K562 (cell line): ENCODE results near the gene PRKAA1. TPM values are rescaled to one million over a fixed set of nuclear protein-coding genes. Genes with fewer than 3 reads are reported as not detected.
A peak's percentile ranks its signal among the peaks of the same experiment; 100 is the strongest.

Source experiments
- ATAC-seq: fragments of 200-7000 bp; cut with Tn5 transposase; 3 replicates; pipeline ENCODE4 v1.9.1; 2020; ENCODE audit warnings: moderate library complexity
- BruUV-seq: library from RNA; stranded (reverse); fragments of 400-500 nt; replicated peaks from 2 replicates; lab custom pipeline; 2021; lab: Mats Ljungman, UMichigan
- CTCF ChIA-PET: fragments of 300-600 bp; formaldehyde crosslinking; extraction: SDS; loops from one replicate; lab custom pipeline; 2021; ENCODE audit warnings: low intra/inter-chr PET ratio; lab: Yijun Ruan, JAX
- POLR2A ChIA-PET: fragments of 300-600, 350-650 bp; sonication (Branson Sonifier 250); formaldehyde crosslinking; extraction: SDS; loops from one replicate; lab custom pipeline; 2021; ENCODE audit warnings: antibody characterized with exemption, inconsistent platforms; lab: Yijun Ruan, JAX
- DNase-seq, 4 experiments: peaks; one replicate each; pipeline versions ENCODE4 v3.0.0 to v3.0.0-alpha.2; 2011 to 2018; ENCODE audit warnings: low spot score in 3 of 4, mixed read lengths in 3 of 4; ENCODE audit errors: extremely low read depth in 1 of 4
- FAIRE-seq: peaks from 2 replicates; lab custom pipeline; 2011; peaks lifted over from hg19 to GRCh38; lab: Jason Lieb, UNC
- H2AFZ ChIP-seq: 2 replicates; pipeline ENCODE4 v1.6.0; 2011; ENCODE audit warnings: low read depth, low read length, control low read depth, inconsistent platforms
- H3K27ac ChIP-seq: fragments of 200-600 bp; 3 replicates; pipeline ENCODE4 v1.8.0; 2011; ENCODE audit warnings: low read depth, mild to moderate bottlenecking, control low read depth, inconsistent platforms, low read length, moderate library complexity, mixed read lengths; ENCODE audit errors: extremely low read depth
- H3K27me3 ChIP-seq, 2 experiments: fragments of 300-600 bp in 1 of 2; 2 replicates in 1 of 2; 3 replicates in 1 of 2; pipeline versions ENCODE4 v1.6.0 to v1.8.0; 2011; ENCODE audit warnings: inconsistent platforms in 2 of 2, low read length in 2 of 2, mild to moderate bottlenecking in 1 of 2, mixed read lengths in 1 of 2, moderate library complexity in 1 of 2; ENCODE audit not compliant: control insufficient read depth in 2 of 2, insufficient read depth in 2 of 2
- H3K36me3 ChIP-seq: fragments of 300-600 bp; 3 replicates; pipeline ENCODE4 v1.8.0; 2011; ENCODE audit warnings: mild to moderate bottlenecking, low read length, inconsistent platforms; ENCODE audit not compliant: control insufficient read depth, insufficient read depth
- H3K4me1 ChIP-seq, 2 experiments: fragments of 200-600 bp in 1 of 2; replicated peaks in 1 of 2; 2 replicates in 1 of 2; 3 replicates in 1 of 2; pipeline versions ENCODE4 v1.5.1 to v1.8.0; 2011; ENCODE audit warnings: inconsistent platforms in 2 of 2, low read length in 2 of 2, mild to moderate bottlenecking in 1 of 2, mixed read lengths in 1 of 2, moderate library complexity in 1 of 2; ENCODE audit not compliant: control insufficient read depth in 2 of 2, insufficient read depth in 2 of 2
- H3K4me2 ChIP-seq: 2 replicates; pipeline ENCODE4 v1.6.1; 2011; ENCODE audit warnings: low read length, control low read depth, inconsistent platforms, mixed read lengths; ENCODE audit not compliant: insufficient read depth
- H3K4me3 ChIP-seq: fragments of 200-600 bp; sonication (generic), shearing (Covaris generic); 2 replicates; pipeline ENCODE4 v1.5.1; 2016; ENCODE audit warnings: control low read depth, inconsistent platforms
- H3K79me2 ChIP-seq: fragments of 200-600 bp; 3 replicates; pipeline ENCODE4 v1.8.0; 2011; ENCODE audit warnings: low read length, inconsistent platforms; ENCODE audit not compliant: control insufficient read depth, insufficient read depth
- H3K9ac ChIP-seq, 2 experiments: 2 replicates each; pipeline versions ENCODE4 v1.6.0 to v1.6.1; 2011; ENCODE audit warnings: low read depth in 2 of 2, low read length in 2 of 2, control low read depth in 1 of 2, inconsistent platforms in 1 of 2, mild to moderate bottlenecking in 1 of 2, mixed read lengths in 1 of 2; ENCODE audit not compliant: insufficient read depth in 1 of 2
- H3K9me1 ChIP-seq: one replicate; pipeline ENCODE4 v1.6.0; 2011; ENCODE audit warnings: inconsistent platforms, mild to moderate bottlenecking, low read length, moderate library complexity; ENCODE audit not compliant: control insufficient read depth, insufficient read depth
- H3K9me3 ChIP-seq: replicated peaks from 2 replicates; pipeline ENCODE4 v1.5.1; 2011; ENCODE audit warnings: low read depth, low read length, inconsistent platforms; ENCODE audit not compliant: control insufficient read depth, insufficient read depth
- H4K20me1 ChIP-seq: replicated peaks from 2 replicates; pipeline ENCODE4 v1.6.1; 2011; ENCODE audit warnings: low read length, inconsistent platforms, mixed read lengths; ENCODE audit not compliant: control insufficient read depth, insufficient read depth
- ERF ChIP-seq: fragments of 450-650 bp; formaldehyde crosslinking; IDR thresholded peaks from 2 replicates; pipeline ENCODE4 v1.4.0; 2020; ENCODE audit warnings: mild to moderate bottlenecking, mixed read lengths
- FOSL1 ChIP-seq: fragments of 200-800 bp; sonication (Bioruptor generic); conservative IDR thresholded peaks from 2 replicates; pipeline ENCODE4 v1.6.1; 2016; ENCODE audit warnings: missing genetic modification characterization, missing compliant biosample characterization
- MAFG ChIP-seq: fragments of 450-650 bp; conservative IDR thresholded peaks from 2 replicates; pipeline ENCODE4 v1.6.1; 2016; ENCODE audit warnings: missing genetic modification characterization, missing compliant biosample characterization
- PHB ChIP-seq: fragments of 250-450 bp; sonication (Bioruptor Pico); IDR thresholded peaks from 2 replicates; pipeline ENCODE4 v1.5.0; 2021
- RBM25 ChIP-seq: fragments of 200-400 bp; formaldehyde crosslinking; IDR thresholded peaks from 2 replicates; pipeline ENCODE4 v1.6.1; 2018; ENCODE audit warnings: low read length, low read depth, moderate library complexity; ENCODE audit not compliant: severe bottlenecking
- TRIM24 ChIP-seq, 2 experiments: fragments of 450-650 bp; IDR thresholded peaks; 2 replicates each; pipeline ENCODE4 v1.6.1; 2016
- ZFX ChIP-seq: sonication (generic); formaldehyde crosslinking; IDR thresholded peaks from 2 replicates; pipeline ENCODE4 v1.8.0; 2022; ENCODE audit warnings: mild to moderate bottlenecking, missing genetic modification reagents, moderate library complexity
- ZNF830 ChIP-seq: fragments of 250-450 bp; sonication (Bioruptor Pico); IDR thresholded peaks from 2 replicates; pipeline ENCODE4 v1.5.0; 2021; ENCODE audit warnings: mild to moderate bottlenecking
- WGBS: fragments of 100-300 bp; shearing (Covaris generic); methylation state at CpG from one replicate; pipeline ENCODE4 v1.1.6; 2016; ENCODE audit warnings: low coverage, mixed read lengths; ENCODE audit not compliant: insufficient coverage; ENCODE audit errors: missing lambda C conversion rate; 5-methylcytosine and 5-hydroxymethylcytosine counted together
- in situ Hi-C: fragments of 300-500 bp; cut with MboI; formaldehyde crosslinking; loops from 4 replicates; pipeline ENCODE4 v1.15.0; 2018; ENCODE audit warnings: inconsistent platforms, mixed read lengths
- intact Hi-C: fragments of 100-400 bp; cut with micrococcal nuclease; formaldehyde crosslinking; loops from 2 replicates; pipeline ENCODE4 v1.14.2; 2022
- polyA plus RNA-seq, 8 experiments: library from polyadenylated mRNA; depleted of rRNA in 4 of 8; stranded (reverse) in 5 of 8; unstranded in 3 of 8; fragments of >200 nt; fragmentation: Nextera tagmentation in 2 of 8; fragmentation: Illumina TruSeq in 1 of 8; extraction: Ambion mirVana in 2 of 8; extraction: Trizol in 1 of 8; gene quantifications; 2 replicates each; pipeline versions ENCODE4 v1.2.1 to v1.2.3, GENCODE V29; 2011 to 2014; ENCODE audit warnings: inconsistent platforms in 1 of 8, missing spikeins in 1 of 8
- total RNA-seq, 7 experiments: library from RNA; depleted of rRNA in 6 of 7; stranded (reverse); fragments of >200 nt in 6 of 7; fragmentation: Illumina TruSeq in 2 of 7; extraction: Trizol in 2 of 7; gene quantifications; 2 replicates each; pipeline versions ENCODE4 v1.2.1 to v1.2.3, GENCODE V29; 2011 to 2021; ENCODE audit warnings: low replicate concordance in 1 of 7

Gene PRKAA1
- total and polyA plus RNA-seq, 9 of the 15 experiments (the other 6 are each of a cell fraction or from before 2014, with no cell fraction given), result 24.5 to 84.0 (median 51.4) TPM

DNA sequence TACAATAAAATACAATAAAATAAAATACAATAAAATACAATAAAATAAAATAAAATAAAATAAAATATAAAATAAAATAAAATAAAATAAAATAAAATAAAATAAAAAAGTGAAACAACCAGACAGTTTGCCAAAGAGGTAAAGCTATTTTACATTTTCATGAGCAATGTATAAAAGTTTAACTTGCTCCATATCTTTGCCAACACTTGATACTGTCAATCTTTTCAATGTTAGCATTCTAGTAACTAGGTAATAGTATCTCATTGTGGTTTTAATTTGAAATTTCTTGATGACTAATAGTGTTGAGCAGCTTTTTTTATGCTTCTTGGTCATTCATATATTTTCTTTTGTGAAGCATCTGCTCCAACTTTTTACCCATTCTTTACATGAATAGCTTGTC, 59.7 kb downstream of the PRKAA1 start:
- intact Hi-C loops, result loop anchor here (5.0 kb wide), 1 partner anchor 139 kb away; no protein-coding TSS in a partner anchor
- H3K9me3 ChIP-seq, result peaks cover 4% of the 10 kb centered on the region; the same call in 1 of the 2 replicates
- no peak overlapping the region for H2AFZ ChIP-seq

GRCh38 chr5:40736103-40736875, 61.9 kb downstream of the PRKAA1 start:
- Histone ChIP-seq H3K4me1 (peaks cover 0 to 7% of the 10 kb centered on the region in 2 experiments; a peak in 2 of 5 replicates), H3K9me3 (peaks cover 4% of the 10 kb centered on the region; the same call in 1 of the 2 replicates), H3K36me3 (peaks cover 6% of the 10 kb centered on the region; the same call in 1 of the 3 replicates), H3K4me3 (no peak overlapping the region), H3K27me3 (no peaks in the 10 kb centered on the region), H3K9ac (no peak overlapping the region), H3K79me2 (no peaks in the 10 kb centered on the region), H3K27ac (no peak overlapping the region), H3K9me1 (no peaks in the 10 kb centered on the region), H4K20me1 (peaks cover 3% of the 10 kb centered on the region; the same call in 1 of the 2 replicates), H2AFZ (no peak overlapping the region), H3K4me2 (no peak overlapping the region)
- peak; percentile 92 for ATAC-seq
- intact Hi-C loops, result loop anchor here (1.0 to 5.0 kb wide), 4 partner anchors 48 to 1021 kb away; no protein-coding TSS in a partner anchor
- no TSS peak for BruUV-seq
- DNase-seq, result peak; percentile 55 to 73 (median 62)
- FAIRE-seq, result peak; percentile 79
- WGBS, result 7% methylated on average over 1 of the region's 1 CpG
- ChIA-PET CTCF (interaction anchor here (0.5 to 2.0 kb wide), 7 partner anchors 10 to 1158 kb away, joined by 3 to 9 read pairs (median 4); no protein-coding TSS in a partner anchor), POLR2A (interaction anchor here (0.6 kb wide), 1 partner anchor 388 kb away, joined by 3 read pairs; no protein-coding TSS in a partner anchor)
- in situ Hi-C loops, result no loop called here
- TF ChIP-seq ZFX (CRISPR knock-in tag) (0 out of 2 replicates have a peak, but pooled peaks have one; percentile 10), ERF (CRISPR knock-in tag) (no peak), FOSL1 (tag) (no peak), ZNF830 (no peak)

More for the DNA sequence above, 59.7 kb downstream of the PRKAA1 start:
- H3K79me2 ChIP-seq, result no peaks in the 10 kb centered on the region
- no peaks in the 10 kb centered on the region for H3K27me3 ChIP-seq
- ChIA-PET POLR2A (no interaction called here), CTCF (interaction anchor here (0.6 kb wide), 1 partner anchor 1159 kb away, joined by 4 read pairs; no protein-coding TSS in a partner anchor)
- in situ Hi-C loops, result no loop called here
- no peak overlapping the region for H3K4me2 ChIP-seq
- FAIRE-seq, result no peak
- H3K9me1 ChIP-seq, result no peaks in the 10 kb centered on the region
- H3K27ac ChIP-seq, result no peak overlapping the region
- H4K20me1 ChIP-seq, result peaks cover 3% of the 10 kb centered on the region; the same call in 1 of the 2 replicates
- no peak for DNase-seq
- peaks cover 6% of the 10 kb centered on the region; the same call in 1 of the 3 replicates for H3K36me3 ChIP-seq
- no TSS peak for BruUV-seq
- peaks cover 0 to 7% of the 10 kb centered on the region in 2 experiments; a peak in 2 of 5 replicates for H3K4me1 ChIP-seq
- peak; percentile 67 for TF ChIP-seq RBM25
- TF ChIP-seq MAFG (tag), result no peak
- no peak for TF ChIP-seq PHB (CRISPR knock-in tag)
- no peak for TF ChIP-seq TRIM24 (IDR thresholded peaks at IDR 0.05)
- no peak overlapping the region for H3K4me3 ChIP-seq
- no peak for ATAC-seq
- H3K9ac ChIP-seq, result no peak overlapping the region
